ENCODE results near the gene NDUFB10.

DNA sequence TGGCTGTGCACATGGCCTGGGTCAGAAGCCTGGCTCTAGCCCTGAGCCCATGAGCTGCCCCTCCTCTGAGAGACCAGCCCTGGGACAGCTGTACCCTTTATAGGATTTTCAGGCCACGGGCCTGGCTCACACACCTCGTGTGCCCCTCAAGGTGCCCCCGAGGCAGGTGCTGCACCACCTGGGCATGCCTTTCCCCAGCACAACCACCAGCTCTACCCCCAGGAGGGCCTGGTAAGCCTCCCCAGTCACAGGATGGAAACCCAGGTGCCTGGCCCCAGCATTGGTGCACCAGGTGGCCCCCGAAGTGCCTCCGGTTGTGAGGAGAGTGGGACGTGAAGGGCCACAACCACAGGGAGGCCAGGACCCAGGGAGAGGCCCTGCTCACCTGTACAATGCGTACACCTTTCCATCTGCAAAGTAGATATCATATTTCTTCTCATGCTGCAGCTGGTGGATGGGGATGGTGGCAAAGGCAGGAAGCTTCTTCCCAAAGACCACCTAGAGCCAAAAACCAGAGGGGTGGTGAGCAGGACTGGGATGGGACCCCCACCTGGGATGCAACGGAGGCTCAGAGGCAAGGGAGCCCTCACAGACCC is 44.0 kb downstream of the NDUFB10 start:
- TF ChIP-seq, protein P1, sequence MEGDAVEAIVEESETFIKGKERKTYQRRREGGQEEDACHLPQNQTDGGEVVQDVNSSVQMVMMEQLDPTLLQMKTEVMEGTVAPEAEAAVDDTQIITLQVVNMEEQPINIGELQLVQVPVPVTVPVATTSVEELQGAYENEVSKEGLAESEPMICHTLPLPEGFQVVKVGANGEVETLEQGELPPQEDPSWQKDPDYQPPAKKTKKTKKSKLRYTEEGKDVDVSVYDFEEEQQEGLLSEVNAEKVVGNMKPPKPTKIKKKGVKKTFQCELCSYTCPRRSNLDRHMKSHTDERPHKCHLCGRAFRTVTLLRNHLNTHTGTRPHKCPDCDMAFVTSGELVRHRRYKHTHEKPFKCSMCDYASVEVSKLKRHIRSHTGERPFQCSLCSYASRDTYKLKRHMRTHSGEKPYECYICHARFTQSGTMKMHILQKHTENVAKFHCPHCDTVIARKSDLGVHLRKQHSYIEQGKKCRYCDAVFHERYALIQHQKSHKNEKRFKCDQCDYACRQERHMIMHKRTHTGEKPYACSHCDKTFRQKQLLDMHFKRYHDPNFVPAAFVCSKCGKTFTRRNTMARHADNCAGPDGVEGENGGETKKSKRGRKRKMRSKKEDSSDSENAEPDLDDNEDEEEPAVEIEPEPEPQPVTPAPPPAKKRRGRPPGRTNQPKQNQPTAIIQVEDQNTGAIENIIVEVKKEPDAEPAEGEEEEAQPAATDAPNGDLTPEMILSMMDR (IDR thresholded peaks at IDR 0.05; ENCODE audit: borderline replicate concordance, extremely low read depth, low read length, poor library complexity, severe bottlenecking): no peak
- no peak for TF ChIP-seq EZH2 (IDR thresholded peaks at IDR 0.05; ENCODE audit: borderline replicate concordance, low read depth, low read length, severe bottlenecking)
